K562 (cell line): ENCODE data around the gene PHYKPL. TPM values are rescaled to one million over a fixed set of nuclear protein-coding genes. Genes with fewer than 3 reads are reported as not detected.

Experiments used
- BCOR ChIP-seq: fragments of 450-650 bp; IDR thresholded peaks from 2 replicates; pipeline ENCODE4 v1.6.1; 2016
- EP400 ChIP-seq: fragments of 450-650 bp; IDR thresholded peaks from 2 replicates; pipeline ENCODE4 v1.6.1; 2017; ENCODE audit warnings: antibody characterized with exemption, mild to moderate bottlenecking, moderate library complexity
- FOSL1 ChIP-seq: fragments of 200-800 bp; sonication (Bioruptor generic); conservative IDR thresholded peaks from 2 replicates; pipeline ENCODE4 v1.6.1; 2016; ENCODE audit warnings: missing genetic modification characterization, missing compliant biosample characterization
- GATAD2A ChIP-seq: fragments of 450-650 bp; IDR thresholded peaks from 2 replicates; pipeline ENCODE4 v1.6.1; 2017
- GATAD2B ChIP-seq: fragments of 450-650 bp; IDR thresholded peaks from 2 replicates; pipeline ENCODE4 v1.6.1; 2017; ENCODE audit warnings: mild to moderate bottlenecking, borderline replicate concordance
- HDAC2 ChIP-seq: fragments of 450-650 bp; IDR thresholded peaks from 2 replicates; pipeline ENCODE4 v1.6.1; 2016; ENCODE audit warnings: mild to moderate bottlenecking
- MCM2 ChIP-seq: fragments of 450-650 bp; IDR thresholded peaks from 2 replicates; pipeline ENCODE4 v1.6.1; 2017; ENCODE audit warnings: low read depth, mild to moderate bottlenecking
- MED1 ChIP-seq: sonication (generic); formaldehyde crosslinking; IDR thresholded peaks from 2 replicates; pipeline ENCODE4 v1.8.1; 2023; ENCODE audit warnings: missing genetic modification reagents, borderline replicate concordance
- MYBL2 ChIP-seq, 2 experiments: fragments of 450-650 bp in 1 of 2; sonication (generic) in 1 of 2; formaldehyde crosslinking in 1 of 2; IDR thresholded peaks; 2 replicates each; pipeline versions ENCODE4 v1.6.1 to v1.8.1; 2017 to 2022; ENCODE audit warnings: borderline replicate concordance in 1 of 2, inconsistent platforms in 1 of 2, low read depth in 1 of 2, mild to moderate bottlenecking in 1 of 2, missing genetic modification reagents in 1 of 2, moderate library complexity in 1 of 2
- PCBP1 ChIP-seq: fragments of 200-400 bp; formaldehyde crosslinking; IDR thresholded peaks from 2 replicates; pipeline ENCODE4 v1.6.1; 2018; ENCODE audit warnings: mild to moderate bottlenecking, low read depth, low read length; ENCODE audit not compliant: poor library complexity, severe bottlenecking
- RBM39 ChIP-seq: fragments of 200-400 bp; formaldehyde crosslinking; optimal IDR thresholded peaks from 2 replicates; pipeline ENCODE3; 2018; ENCODE audit warnings: low read depth, low read length
- SMARCA5 ChIP-seq: fragments of 450-650 bp; IDR thresholded peaks from 2 replicates; pipeline ENCODE4 v1.6.1; 2016
- SMARCC2 ChIP-seq: fragments of 450-650 bp; IDR thresholded peaks from 2 replicates; pipeline ENCODE4 v1.6.1; 2017; ENCODE audit warnings: antibody characterized with exemption, moderate library complexity, mild to moderate bottlenecking, low read depth
- XRCC3 ChIP-seq: fragments of 450-650 bp; IDR thresholded peaks from 2 replicates; pipeline ENCODE4 v1.6.1; 2017; ENCODE audit warnings: mild to moderate bottlenecking, moderate library complexity
- XRCC5 ChIP-seq: fragments of 200-400 bp; formaldehyde crosslinking; IDR thresholded peaks from 2 replicates; pipeline ENCODE4 v1.6.1; 2017; ENCODE audit warnings: low read depth, mild to moderate bottlenecking, low read length
- ZNF277 ChIP-seq: fragments of 250-450 bp; sonication (Bioruptor Pico); IDR thresholded peaks from 2 replicates; pipeline ENCODE4 v1.8.0; 2022; ENCODE audit warnings: inconsistent platforms, mild to moderate bottlenecking, moderate library complexity, borderline replicate concordance
- ZNF561 ChIP-seq: fragments of 450-650 bp; formaldehyde crosslinking; conservative IDR thresholded peaks from 2 replicates; pipeline ENCODE4 v1.4.0; 2020; ENCODE audit warnings: mild to moderate bottlenecking, moderate library complexity
- ZNF764 ChIP-seq: fragments of 250-450 bp; sonication (Bioruptor Pico); IDR thresholded peaks from 2 replicates; pipeline ENCODE4 v1.4.0; 2020; ENCODE audit warnings: low read depth, mild to moderate bottlenecking, moderate library complexity
- polyA plus RNA-seq, 8 experiments: library from polyadenylated mRNA; depleted of rRNA in 4 of 8; stranded (reverse) in 5 of 8; unstranded in 3 of 8; fragments of >200 nt; fragmentation: Nextera tagmentation in 2 of 8; fragmentation: Illumina TruSeq in 1 of 8; extraction: Ambion mirVana in 2 of 8; extraction: Trizol in 1 of 8; gene quantifications; 2 replicates each; pipeline versions ENCODE4 v1.2.1 to v1.2.3, GENCODE V29; 2011 to 2014; ENCODE audit warnings: inconsistent platforms in 1 of 8, missing spikeins in 1 of 8
- total RNA-seq, 7 experiments: library from RNA; depleted of rRNA in 6 of 7; stranded (reverse); fragments of >200 nt in 6 of 7; fragmentation: Illumina TruSeq in 2 of 7; extraction: Trizol in 2 of 7; gene quantifications; 2 replicates each; pipeline versions ENCODE4 v1.2.1 to v1.2.3, GENCODE V29; 2011 to 2021; ENCODE audit warnings: low replicate concordance in 1 of 7
- TF ChIP-seq, protein P1 (sequence below): IDR thresholded peaks from 2 replicates; pipeline ENCODE4 v1.6.1; 2011; ENCODE audit warnings: borderline replicate concordance, low read depth, mild to moderate bottlenecking, moderate library complexity, low read length; ENCODE audit not compliant: insufficient read depth, poor library complexity, severe bottlenecking
- TF ChIP-seq, protein P2 (sequence below): sonication (generic); formaldehyde crosslinking; IDR thresholded peaks from 2 replicates; pipeline ENCODE4 v1.8.0; 2022; ENCODE audit warnings: missing genetic modification reagents, mild to moderate bottlenecking, moderate library complexity, borderline replicate concordance
- TF ChIP-seq, protein P3 (sequence below), 2 experiments: fragments of 250-450 bp in 1 of 2; fragments of 450-650 bp in 1 of 2; sonication (Bioruptor Pico) in 1 of 2; IDR thresholded peaks; 2 replicates each; pipeline versions ENCODE4 v1.6.1 to v1.8.0; 2016 to 2021; ENCODE audit warnings: mild to moderate bottlenecking in 2 of 2, moderate library complexity in 2 of 2, missing compliant biosample characterization in 1 of 2, missing genetic modification characterization in 1 of 2

PHYKPL gene
- total and polyA plus RNA-seq, 9 of the 15 experiments (the other 6 are each of a cell fraction or from before 2014, with no cell fraction given): 4.7 to 34.7 (median 18.6) TPM

DNA sequence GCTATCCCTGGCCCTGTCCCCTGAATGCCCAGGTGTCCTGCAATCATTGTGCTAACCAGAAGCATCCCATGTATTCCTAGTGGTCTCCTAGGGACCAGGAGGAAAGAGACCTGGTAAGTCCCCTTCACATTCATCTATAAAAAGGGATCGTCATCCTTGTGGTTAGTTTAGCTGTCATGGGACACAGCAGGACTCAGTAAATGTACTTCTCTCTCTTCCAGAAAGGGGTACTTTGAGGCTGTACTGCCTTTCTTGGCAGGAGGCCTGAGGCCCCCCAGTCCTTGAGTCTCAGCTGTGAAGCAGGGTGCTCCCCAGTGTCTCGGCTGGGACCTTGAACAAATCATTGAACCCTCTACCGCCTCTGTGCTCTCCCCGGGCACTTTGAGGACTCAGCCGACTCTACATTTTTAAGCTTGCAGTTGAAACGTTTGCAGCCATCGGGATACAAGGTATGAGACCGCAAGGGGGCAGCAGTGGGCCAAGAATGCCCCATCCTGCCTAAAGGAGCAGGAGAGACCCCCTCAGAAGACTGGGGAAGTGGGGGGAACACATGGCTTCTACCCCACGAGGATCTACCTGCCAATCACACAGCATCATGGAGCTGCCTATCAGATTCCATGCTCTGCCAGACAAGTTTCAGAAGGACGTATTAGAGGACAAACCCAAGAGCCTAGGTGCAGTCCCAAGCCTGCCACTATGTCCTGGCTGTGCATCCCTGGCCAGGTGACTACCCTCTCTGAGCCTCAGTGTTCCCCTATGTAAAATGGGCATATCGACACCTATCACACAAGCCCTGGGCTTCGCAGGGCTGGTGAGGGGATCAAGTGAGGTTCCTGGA lies 2.4 kb upstream of the PHYKPL start (continued):
- TF ChIP-seq ZNF277 (CRISPR knock-in tag) (no peak), GATAD2A (no peak), EP400 (no peak), RBM39 (no peak), MED1 (CRISPR knock-in tag) (no peak), FOSL1 (tag) (no peak), XRCC3 (no peak), HDAC2 (peak; percentile 69), ZNF764 (CRISPR knock-in tag) (no peak), MCM2 (no peak), XRCC5 (no peak), SMARCC2 (no peak), BCOR (peak; percentile 96), PCBP1 (no peak), MYBL2 (IDR thresholded peaks at IDR 0.05; ENCODE audit: low read depth) (no peak), MYBL2 (CRISPR knock-in tag; IDR thresholded peaks at IDR 0.05; ENCODE audit: borderline replicate concordance) (no peak), ZNF561 (CRISPR knock-in tag) (no peak), SMARCA5 (peak; percentile 92), GATAD2B (no peak)
- TF ChIP-seq, protein P1, sequence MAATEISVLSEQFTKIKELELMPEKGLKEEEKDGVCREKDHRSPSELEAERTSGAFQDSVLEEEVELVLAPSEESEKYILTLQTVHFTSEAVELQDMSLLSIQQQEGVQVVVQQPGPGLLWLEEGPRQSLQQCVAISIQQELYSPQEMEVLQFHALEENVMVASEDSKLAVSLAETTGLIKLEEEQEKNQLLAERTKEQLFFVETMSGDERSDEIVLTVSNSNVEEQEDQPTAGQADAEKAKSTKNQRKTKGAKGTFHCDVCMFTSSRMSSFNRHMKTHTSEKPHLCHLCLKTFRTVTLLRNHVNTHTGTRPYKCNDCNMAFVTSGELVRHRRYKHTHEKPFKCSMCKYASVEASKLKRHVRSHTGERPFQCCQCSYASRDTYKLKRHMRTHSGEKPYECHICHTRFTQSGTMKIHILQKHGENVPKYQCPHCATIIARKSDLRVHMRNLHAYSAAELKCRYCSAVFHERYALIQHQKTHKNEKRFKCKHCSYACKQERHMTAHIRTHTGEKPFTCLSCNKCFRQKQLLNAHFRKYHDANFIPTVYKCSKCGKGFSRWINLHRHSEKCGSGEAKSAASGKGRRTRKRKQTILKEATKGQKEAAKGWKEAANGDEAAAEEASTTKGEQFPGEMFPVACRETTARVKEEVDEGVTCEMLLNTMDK: peak; percentile 34
- TF ChIP-seq, protein P2, sequence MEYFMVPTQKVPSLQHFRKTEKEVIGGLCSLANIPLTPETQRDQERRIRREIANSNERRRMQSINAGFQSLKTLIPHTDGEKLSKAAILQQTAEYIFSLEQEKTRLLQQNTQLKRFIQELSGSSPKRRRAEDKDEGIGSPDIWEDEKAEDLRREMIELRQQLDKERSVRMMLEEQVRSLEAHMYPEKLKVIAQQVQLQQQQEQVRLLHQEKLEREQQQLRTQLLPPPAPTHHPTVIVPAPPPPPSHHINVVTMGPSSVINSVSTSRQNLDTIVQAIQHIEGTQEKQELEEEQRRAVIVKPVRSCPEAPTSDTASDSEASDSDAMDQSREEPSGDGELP: 0 out of 2 replicates have a peak, but pooled peaks have one; percentile 28
- TF ChIP-seq, protein P3, sequence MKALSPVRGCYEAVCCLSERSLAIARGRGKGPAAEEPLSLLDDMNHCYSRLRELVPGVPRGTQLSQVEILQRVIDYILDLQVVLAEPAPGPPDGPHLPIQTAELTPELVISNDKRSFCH (CRISPR knock-in tag; IDR thresholded peaks at IDR 0.05): no peak
- TF ChIP-seq, protein P3 (tag; IDR thresholded peaks at IDR 0.05): no peak
